Uterus (tissue), 2 donors: ENCODE data around the gene DPP10.

Experiments
- CTCF ChIP-seq, 4 experiments: fragments of 200-600 bp in 2 of 4; fragments of 450-650 bp in 2 of 4; sonication (generic) in 2 of 4; IDR thresholded peaks; one replicate each; pipeline ENCODE4 v1.5.1; 2016 to 2019; ENCODE audit warnings: antibody characterized with exemption in 4 of 4, mild to moderate bottlenecking in 2 of 4, moderate library complexity in 1 of 4
- POLR2A ChIP-seq, 2 donors: fragments of 450-650 bp; IDR thresholded peaks; one replicate each; pipeline ENCODE4 v1.6.1; 2016; ENCODE audit warnings: antibody characterized with exemption in 2 of 2, mild to moderate bottlenecking in 1 of 2, moderate library complexity in 1 of 2

- TF ChIP-seq CTCF (IDR thresholded peaks at IDR 0.05) (no peak), POLR2A (IDR thresholded peaks at IDR 0.05) (no peak)
Observed at GRCh38 chr2:115443539-115444185, 1001.2 kb downstream of the DPP10 start.
